ENCODE data around the gene PAQR8.

PAQR8 gene

DNA sequence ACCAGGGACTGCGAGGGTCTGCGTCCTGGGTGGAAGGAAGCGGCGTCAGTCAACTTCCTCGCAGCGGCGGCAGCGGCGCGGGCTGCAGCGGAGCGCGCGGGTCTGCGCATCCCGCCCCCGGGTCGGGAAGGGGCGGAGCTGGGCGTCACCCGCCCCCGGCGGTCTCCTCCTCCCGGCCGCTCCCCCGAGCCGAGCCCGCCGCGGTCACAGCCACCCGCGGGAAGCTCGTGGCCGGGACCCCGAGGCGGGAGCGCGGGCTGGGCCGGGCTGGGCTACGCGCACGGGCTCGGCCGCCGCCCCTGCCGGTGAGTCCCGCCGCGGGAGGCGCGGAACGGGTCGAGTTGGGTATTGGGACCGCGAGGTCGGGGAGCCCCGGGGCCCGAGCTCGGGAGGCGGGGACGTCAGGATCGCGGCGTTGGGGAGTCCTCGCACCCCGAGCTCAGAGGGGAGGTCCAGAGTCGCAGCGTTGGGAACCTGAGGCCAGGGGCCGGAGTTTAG is at the start of gene PAQR8:
PAQR8 (plus strand) TSS at position 207 of the 498 bp plus-strand sequence. CDS start 41,063 bp downstream, outside the sequence.
- DNase-seq (ENCODE audit: low read depth in 2 of 2, low spot score in 1 of 2), result peak; percentile 42 to 60

GRCh38 chr6:52312461-52312860 is 49.5 kb upstream of the PAQR8 start:
- DNase-seq (ENCODE audit: low read depth in 2 of 2, low spot score in 1 of 2), result no peak

DNA sequence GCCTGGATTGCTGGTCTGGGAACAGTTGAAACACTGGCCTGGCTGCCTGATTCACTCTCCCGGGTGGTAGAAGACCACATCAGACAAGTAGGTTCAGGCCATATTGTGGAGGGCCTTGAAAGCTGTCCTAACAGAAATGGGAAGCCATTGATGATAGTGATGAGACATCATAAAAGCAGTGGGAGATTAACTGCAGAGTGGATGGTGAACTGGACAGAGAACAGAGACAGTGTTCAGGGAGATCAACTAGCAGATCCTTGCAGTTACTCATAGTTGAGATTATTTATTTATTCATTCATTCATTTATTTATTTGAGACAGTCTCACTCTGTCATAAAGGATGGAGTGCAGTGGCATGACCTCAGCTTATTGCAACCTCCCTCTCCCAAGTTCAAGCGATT is 47.2 kb upstream of the PAQR8 start:
- DNase-seq (ENCODE audit: low read depth in 2 of 2, low spot score in 1 of 2), result no peak

DNA sequence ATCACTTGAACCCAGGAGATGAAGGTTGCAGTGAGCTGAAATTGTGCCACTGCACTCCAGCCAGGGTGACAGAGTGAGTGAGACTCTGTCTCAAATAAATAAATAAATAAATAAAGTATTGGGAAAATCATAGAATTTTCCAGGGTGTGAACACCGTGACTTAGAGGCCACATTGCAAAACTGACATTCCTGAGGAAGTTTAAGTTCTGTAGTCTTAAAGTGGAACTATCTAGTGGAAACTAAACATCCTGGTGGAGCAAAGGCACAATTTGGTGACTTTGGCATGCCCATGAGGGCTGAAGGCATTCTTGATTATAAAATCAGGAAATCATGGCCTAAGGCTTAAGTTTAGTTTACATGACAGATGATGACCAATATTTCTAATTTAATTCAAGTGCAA is 44.7 kb upstream of the PAQR8 start:
- no peak for DNase-seq (ENCODE audit: low read depth in 2 of 2, low spot score in 1 of 2)

DNA sequence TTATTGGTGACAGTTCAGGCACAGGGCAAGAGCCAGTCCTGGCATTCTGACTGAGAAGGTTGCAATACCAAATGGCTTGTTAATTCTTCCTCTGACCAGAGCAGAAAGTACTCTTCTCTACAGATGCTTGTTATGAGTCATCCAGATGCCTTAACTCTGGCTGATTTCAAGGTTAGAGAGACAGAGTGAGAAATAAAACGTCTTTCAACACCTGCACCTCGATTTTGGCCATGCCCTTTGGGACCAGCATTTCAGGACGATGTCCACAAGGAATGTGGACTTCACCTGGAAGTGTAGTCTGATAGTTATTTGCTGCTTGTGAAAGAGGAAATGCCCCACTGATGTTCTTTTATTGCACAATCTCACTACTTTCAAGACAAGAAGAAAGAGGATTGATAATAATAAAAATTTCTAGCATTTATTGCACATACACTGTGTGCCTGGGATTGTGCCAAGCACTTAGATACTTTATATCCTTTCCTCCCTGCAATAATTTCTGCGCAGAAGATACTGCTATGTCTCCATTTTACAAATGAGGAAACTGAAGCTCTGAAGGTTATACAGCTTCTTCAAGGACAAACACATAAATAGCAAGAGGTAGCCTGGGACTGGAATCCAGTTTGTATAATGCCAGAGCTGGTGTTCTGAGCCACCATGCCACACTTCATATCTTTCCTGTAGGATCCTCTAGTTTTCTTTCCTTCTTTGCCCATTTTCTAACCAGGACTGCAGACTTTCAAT is 43.9 kb upstream of the PAQR8 start:
- DNase-seq (ENCODE audit: low read depth in 2 of 2, low spot score in 1 of 2), result no peak

GRCh38 chr6:52324189-52324588 is 37.8 kb upstream of the PAQR8 start:
- no peak for DNase-seq (ENCODE audit: low read depth in 2 of 2, low spot score in 1 of 2)

- no peak for DNase-seq (ENCODE audit: low read depth in 2 of 2, low spot score in 1 of 2)
Observed at GRCh38 chr6:52325695-52326471, 36.1 kb upstream of the PAQR8 start.

DNA sequence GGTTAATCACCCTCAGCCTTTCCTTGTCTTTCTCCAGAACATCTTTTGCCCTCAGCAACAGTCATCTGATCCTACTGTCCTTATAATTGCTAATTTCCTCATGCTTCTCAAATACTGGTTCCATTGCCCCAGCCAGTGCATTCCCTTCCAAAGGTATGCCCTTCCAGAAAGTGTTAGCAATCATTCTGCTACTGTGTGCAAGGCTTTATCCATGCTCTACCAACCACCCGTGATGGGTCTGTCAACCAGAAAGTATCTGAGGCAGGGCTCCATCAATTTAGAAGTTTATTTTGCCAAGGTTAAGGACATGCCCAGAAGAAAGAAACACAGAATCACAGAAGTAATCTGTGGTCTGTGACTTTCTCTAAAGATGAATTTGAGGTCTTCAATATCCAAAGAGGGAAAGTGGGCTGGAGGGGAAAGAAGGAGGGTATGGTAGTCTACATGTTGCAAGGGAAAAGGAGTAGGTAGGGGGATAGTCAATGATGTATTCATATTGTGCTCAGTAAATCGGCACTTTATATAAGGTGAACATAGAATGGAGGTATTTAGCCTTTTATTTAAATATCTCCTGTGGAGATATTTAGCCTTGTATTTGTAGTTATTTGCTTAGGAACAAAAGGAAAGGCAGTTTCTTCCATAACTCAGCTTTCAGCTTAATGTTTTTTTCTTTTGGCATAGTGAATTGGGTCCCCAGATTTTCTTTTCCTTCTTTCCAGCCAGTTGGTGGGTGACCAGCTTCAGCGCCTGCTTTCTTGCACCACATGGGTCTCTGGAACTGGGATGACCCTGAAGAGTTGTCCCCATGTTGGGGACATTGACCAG is 35.2 kb upstream of the PAQR8 start:
- no peak for DNase-seq (ENCODE audit: low read depth in 2 of 2, low spot score in 1 of 2)

DNA sequence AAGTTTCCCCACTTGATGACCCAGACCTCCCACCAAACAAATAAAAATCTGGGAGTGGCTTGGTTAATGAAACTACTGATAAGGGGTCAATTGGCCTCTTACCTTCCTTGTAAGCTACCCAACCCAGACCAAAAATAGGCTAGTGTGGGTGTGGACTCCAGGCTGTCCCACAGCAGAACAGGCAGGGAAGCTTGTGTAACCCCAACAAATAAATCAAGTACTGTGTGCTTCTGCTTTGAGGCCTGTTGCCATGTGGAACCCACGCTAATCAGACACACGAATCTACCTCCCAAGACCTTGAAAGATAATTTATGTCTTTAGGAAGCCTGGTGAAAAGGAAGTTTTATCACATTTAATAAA is 33.7 kb upstream of the PAQR8 start:
- DNase-seq (ENCODE audit: low read depth in 2 of 2, low spot score in 1 of 2), result no peak

DNA sequence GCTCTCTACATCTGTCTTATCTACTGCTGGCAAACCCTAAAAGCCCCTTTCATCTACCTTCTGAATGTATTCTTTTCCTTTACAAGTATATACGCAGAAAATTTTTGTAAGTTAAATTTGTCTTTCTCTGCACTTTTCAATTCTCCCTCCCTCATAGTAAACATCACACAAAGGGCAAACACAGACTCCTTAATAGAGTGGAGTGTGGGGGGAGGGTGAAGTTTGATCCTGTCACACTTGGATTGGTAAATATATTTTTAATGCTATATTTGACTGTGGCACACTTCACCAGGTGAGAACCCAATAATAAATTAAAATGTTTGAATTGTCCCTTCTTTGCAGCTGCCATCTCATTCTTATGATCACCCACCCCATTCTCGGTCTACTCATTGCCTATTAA is 33.2 kb upstream of the PAQR8 start:
- no peak for DNase-seq (ENCODE audit: low read depth in 2 of 2, low spot score in 1 of 2)

DNA sequence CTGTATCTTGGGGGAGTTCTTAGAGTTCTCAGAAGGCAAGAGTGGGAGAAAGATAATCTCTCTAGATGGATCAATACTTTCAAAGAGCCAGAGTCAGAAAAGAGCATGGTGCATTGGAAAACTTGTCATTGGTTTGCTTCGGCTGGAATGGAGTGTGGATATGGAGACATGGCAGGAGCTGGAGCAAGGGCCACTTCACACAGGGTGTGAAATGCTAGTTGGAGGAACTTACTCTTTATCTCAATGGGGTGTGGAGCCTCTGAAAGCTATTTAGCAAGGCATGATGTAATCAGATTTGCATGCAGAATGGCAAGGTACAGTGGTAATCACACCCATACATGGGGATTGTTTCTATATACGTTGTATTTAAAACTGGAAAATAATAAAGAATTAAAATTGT is 31.5 kb upstream of the PAQR8 start:
- DNase-seq (ENCODE audit: low read depth in 2 of 2, low spot score in 1 of 2), result no peak

GRCh38 chr6:52331793-52332457 is 30.0 kb upstream of the PAQR8 start:
- DNase-seq (ENCODE audit: low read depth in 2 of 2, low spot score in 1 of 2), result no peak

DNA sequence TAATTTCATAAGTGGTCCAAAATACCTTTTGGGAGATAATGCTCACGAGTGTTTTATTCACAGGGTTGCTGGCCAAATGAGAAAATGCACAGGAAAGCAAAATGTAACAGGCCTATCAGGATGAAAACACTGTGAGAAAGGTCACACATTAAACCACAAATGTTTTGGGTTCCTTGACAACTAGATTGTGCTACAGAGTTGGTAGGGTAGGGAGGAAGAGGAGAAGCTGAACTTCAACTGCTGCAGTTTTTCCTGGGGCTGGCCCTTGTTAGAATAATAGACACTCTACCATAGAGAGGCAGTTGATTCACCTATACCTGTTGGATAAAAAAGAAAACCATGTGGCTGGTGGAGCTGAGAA is 28.1 kb upstream of the PAQR8 start:
- DNase-seq (ENCODE audit: low read depth in 2 of 2, low spot score in 1 of 2), result no peak

DNA sequence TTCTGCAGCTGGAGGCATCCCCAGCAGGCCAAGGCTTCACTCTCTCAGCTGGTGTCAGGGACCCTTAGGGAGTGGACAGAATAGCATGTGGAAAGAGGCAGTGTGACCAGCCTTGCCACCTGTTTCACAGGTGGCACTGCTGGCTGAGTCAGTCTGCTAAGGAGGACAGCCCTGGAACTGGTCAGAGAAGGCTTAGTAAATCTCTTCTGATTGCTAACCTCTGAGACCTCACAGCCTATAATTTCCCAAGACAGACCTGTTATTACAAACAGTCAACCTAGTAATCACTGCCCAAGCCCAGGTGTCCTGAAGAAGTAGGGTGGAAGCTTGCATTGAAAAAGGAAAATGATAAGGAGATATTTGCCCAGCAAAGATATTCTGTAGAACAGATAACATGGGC is 26.4 kb upstream of the PAQR8 start:
- no peak for DNase-seq (ENCODE audit: low read depth in 2 of 2, low spot score in 1 of 2)

DNA sequence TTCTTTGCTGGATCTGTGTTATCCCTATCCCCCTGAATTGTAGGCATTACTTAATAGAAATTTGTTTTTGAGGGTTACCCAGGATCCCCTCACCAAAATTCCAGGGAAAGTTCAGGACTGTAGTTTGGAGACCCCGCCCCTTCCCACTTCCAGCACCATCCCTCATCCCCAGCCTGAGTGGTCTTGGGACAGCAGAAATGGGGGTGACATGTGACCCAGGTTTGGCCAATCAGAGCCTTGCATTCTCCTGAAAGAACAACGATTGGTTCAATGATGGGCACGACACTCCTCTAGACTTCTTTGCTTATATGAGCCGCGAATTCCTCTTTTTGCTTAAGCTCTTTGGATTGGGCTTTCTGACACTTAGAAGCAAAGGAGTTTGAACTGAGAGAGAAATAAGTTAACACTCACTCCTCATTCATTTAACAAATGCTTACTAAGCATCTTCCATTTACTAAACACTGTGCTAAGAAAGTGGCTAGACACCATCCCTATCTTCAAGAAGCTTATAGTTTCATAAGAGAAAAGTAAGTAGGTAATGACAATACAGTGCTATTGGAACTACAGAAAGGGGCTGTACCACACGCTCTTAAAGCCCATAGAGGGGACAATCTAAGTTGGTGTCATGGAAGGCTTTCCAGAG is 24.9 kb upstream of the PAQR8 start:
- DNase-seq (ENCODE audit: low read depth in 2 of 2, low spot score in 1 of 2), result no peak

- no peak for DNase-seq (ENCODE audit: low read depth in 2 of 2, low spot score in 1 of 2)
Observed at GRCh38 chr6:52337633-52338290, 24.2 kb upstream of the PAQR8 start.

DNA sequence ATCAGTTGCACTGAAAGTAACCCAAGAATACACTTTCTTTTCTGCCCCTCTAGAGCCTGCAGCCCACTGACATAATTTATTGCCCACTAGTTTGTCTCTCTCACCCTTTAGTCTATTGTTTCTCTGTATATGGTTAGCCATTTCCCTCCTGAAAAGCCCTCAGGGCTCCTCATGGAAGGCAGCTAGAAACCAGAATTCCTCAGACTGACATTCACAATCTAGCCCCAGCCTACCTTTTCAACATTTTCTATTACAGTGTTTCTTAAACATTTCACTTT is 21.4 kb upstream of the PAQR8 start:
- no peak for DNase-seq (ENCODE audit: low read depth in 2 of 2, low spot score in 1 of 2)

DNA sequence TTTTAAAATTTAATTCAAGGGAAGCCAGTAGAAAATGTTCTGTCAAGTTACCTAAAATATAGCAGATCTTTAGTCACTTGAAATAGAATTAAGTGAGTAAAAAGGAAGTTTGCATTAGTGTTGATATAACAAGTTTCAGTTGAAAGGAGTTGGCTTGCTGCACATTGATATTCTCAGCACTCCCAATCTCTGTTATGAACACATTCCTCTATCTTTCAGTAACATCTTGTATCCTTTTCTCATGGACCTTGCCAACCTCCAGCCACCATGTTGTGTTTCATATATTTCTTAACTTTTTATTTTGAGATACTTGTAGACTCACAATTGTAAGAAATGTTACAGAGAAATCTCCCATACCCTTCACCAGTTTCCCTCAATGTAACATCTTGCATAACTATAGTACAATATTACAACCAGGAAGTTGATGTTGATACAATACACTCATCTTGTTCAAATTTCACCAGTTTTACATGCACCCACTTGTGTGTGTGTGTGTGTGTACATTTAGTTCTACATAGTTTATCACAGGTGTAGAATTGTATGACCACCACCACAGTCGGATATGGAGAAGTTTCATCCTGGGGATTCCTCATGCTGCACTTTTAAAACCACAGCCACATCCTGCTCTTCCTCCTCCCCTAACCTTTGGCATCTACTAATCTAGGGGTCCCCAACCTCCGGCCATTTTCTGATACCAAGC is 20.2 kb upstream of the PAQR8 start:
- no peak for DNase-seq (ENCODE audit: low read depth in 2 of 2, low spot score in 1 of 2)

- no peak for DNase-seq (ENCODE audit: low read depth in 2 of 2, low spot score in 1 of 2)
Observed at GRCh38 chr6:52345311-52345710, 16.6 kb upstream of the PAQR8 start.

DNA sequence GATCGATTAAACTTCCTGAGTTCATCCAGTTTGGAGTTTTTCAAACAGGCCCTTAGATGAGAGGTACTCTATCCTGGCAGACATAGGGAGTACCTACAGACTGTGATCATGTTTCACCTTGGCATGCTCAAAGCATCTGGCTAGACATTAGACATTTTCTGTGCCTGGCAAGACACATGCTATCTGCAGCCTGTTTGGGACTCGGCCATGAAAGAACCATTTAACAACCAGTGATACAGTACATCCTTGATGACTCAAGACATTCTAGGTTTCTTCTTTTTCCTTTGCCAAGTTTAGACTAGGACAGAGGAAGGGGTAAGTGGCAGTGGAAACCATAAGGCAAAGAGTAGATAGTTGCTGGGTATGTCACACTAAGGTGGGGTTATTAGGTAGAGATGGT is 15.4 kb upstream of the PAQR8 start:
- no peak for DNase-seq (ENCODE audit: low read depth in 2 of 2, low spot score in 1 of 2)

Data from stimulated activated CD8-positive, alpha-beta memory T cell treated with anti-CD3 and anti-CD28 coated beads, Interleukin-4, amount 100 ng/mL, for 1 hour (primary cell).